ENCODE results near the gene SPOCK1.
"Not testable (repeated sequence)": the region's sequence is repeated elsewhere in the genome, so short reads cannot be mapped to it uniquely, and the experiment has no call there.

SPOCK1 gene

GRCh38 chr5:137393196-137393993 lies 105.7 kb downstream of the SPOCK1 start:
- DNase-seq: no peak

GRCh38 chr5:137392261-137392660 lies 106.9 kb downstream of the SPOCK1 start:
- no peak for DNase-seq

- not testable (repeated sequence) for DNase-seq
Measured at GRCh38 chr5:137391044-137391443, 108.1 kb downstream of the SPOCK1 start.

GRCh38 chr5:137389042-137389441 lies 110.1 kb downstream of the SPOCK1 start:
- no peak for DNase-seq

- no peak for DNase-seq
Measured at GRCh38 chr5:137385064-137385463, 114.1 kb downstream of the SPOCK1 start.

- DNase-seq: no peak
Measured at GRCh38 chr5:137383909-137384308, 115.2 kb downstream of the SPOCK1 start.

GRCh38 chr5:137381555-137381954 lies 117.6 kb downstream of the SPOCK1 start:
- DNase-seq: no peak

- no peak for DNase-seq
Measured at GRCh38 chr5:137379555-137380286, 119.4 kb downstream of the SPOCK1 start.

GRCh38 chr5:137375741-137376526 lies 123.2 kb downstream of the SPOCK1 start:
- DNase-seq: no peak

GRCh38 chr5:137374110-137374714 lies 124.9 kb downstream of the SPOCK1 start:
- DNase-seq: no peak

- DNase-seq: no peak
Measured at GRCh38 chr5:137372773-137373160, 126.4 kb downstream of the SPOCK1 start.

GRCh38 chr5:137372016-137372772 lies 126.9 kb downstream of the SPOCK1 start:
- no peak for DNase-seq

GRCh38 chr5:137370096-137371071 lies 128.7 kb downstream of the SPOCK1 start:
- DNase-seq: no peak

- DNase-seq: no peak
Measured at GRCh38 chr5:137368651-137369050, 130.5 kb downstream of the SPOCK1 start.

- no peak for DNase-seq
Measured at GRCh38 chr5:137367951-137368350, 131.2 kb downstream of the SPOCK1 start.

GRCh38 chr5:137366526-137366925 lies 132.6 kb downstream of the SPOCK1 start:
- no peak for DNase-seq

GRCh38 chr5:137365126-137365865 lies 133.8 kb downstream of the SPOCK1 start:
- DNase-seq: no peak

GRCh38 chr5:137361280-137361679 lies 137.8 kb downstream of the SPOCK1 start:
- no peak for DNase-seq

- no peak for DNase-seq
Measured at GRCh38 chr5:137360607-137361006, 138.5 kb downstream of the SPOCK1 start.

- DNase-seq: no peak
Measured at GRCh38 chr5:137359941-137360340, 139.2 kb downstream of the SPOCK1 start.
